HG03521 (cell line): ENCODE results near the gene SIN3B.
"Not testable (repeated sequence)": the region's sequence is repeated elsewhere in the genome, so short reads cannot be mapped to it uniquely, and the experiment has no call there.

Source experiments
- ATAC-seq: cut with Tn5 transposase; IDR thresholded peaks from one replicate; pipeline ENCODE4 v1.9.1; 2021; ENCODE audit warnings: mild to moderate bottlenecking, moderate library complexity; ENCODE audit not compliant: unreplicated experiment

The SIN3B gene, protein sequence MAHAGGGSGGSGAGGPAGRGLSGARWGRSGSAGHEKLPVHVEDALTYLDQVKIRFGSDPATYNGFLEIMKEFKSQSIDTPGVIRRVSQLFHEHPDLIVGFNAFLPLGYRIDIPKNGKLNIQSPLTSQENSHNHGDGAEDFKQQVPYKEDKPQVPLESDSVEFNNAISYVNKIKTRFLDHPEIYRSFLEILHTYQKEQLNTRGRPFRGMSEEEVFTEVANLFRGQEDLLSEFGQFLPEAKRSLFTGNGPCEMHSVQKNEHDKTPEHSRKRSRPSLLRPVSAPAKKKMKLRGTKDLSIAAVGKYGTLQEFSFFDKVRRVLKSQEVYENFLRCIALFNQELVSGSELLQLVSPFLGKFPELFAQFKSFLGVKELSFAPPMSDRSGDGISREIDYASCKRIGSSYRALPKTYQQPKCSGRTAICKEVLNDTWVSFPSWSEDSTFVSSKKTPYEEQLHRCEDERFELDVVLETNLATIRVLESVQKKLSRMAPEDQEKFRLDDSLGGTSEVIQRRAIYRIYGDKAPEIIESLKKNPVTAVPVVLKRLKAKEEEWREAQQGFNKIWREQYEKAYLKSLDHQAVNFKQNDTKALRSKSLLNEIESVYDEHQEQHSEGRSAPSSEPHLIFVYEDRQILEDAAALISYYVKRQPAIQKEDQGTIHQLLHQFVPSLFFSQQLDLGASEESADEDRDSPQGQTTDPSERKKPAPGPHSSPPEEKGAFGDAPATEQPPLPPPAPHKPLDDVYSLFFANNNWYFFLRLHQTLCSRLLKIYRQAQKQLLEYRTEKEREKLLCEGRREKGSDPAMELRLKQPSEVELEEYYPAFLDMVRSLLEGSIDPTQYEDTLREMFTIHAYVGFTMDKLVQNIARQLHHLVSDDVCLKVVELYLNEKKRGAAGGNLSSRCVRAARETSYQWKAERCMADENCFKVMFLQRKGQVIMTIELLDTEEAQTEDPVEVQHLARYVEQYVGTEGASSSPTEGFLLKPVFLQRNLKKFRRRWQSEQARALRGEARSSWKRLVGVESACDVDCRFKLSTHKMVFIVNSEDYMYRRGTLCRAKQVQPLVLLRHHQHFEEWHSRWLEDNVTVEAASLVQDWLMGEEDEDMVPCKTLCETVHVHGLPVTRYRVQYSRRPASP

GRCh38 chr19:16829010-16829821 lies at the start of gene SIN3B:
Gene SIN3B, plus strand, starts transcription at chr19:16829398. Its CDS starts 23 bp downstream, at chr19:16829421.
- ATAC-seq, result peak; percentile 64

GRCh38 chr19:16779539-16780163 lies 49.5 kb upstream of the SIN3B start:
- ATAC-seq, result no peak

- no peak for ATAC-seq
These were observed 46.5 kb upstream of the SIN3B start for GRCh38 chr19:16782719-16783118.

DNA sequence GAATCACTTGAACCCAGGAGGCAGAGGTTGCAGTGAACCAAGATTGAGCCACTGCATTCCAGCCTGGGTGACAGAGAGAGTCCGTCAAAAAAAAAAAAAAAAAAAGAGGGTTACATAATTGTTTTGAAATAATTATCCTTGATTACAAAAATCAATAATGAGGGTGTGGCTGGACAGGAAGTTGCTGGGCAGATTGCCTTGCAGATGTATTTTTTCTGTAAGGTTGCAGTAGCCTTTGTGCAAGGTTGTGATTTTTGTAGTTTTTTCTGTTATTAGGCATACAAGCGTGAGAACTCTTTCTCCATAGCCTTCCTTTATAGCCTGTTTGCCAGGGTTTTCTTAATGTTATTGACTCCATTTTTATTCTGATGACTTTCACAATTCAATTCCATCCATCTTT lies 40.7 kb upstream of the SIN3B start:
- ATAC-seq, result no peak

DNA sequence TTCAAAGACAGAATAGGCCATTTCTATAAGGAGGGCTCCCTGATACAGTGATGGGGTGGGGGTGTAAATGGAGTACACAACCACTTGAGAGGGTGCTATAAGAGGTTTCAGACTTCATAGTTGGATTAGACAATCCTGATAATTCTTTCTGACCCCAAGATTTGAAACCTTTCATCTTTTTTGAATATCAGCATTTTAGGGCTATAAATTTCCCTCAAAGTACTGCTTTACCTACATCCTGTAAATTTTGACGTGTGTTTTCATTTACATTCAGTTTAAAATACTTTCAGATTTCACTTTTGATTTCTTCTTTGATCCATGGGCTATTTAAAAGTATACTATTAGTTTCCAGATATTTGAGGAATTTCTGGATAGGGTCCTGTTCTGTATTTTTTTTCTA lies 40.0 kb upstream of the SIN3B start:
- no peak for ATAC-seq

- no peak for ATAC-seq
These were observed 39.1 kb upstream of the SIN3B start for GRCh38 chr19:16790051-16790450.

DNA sequence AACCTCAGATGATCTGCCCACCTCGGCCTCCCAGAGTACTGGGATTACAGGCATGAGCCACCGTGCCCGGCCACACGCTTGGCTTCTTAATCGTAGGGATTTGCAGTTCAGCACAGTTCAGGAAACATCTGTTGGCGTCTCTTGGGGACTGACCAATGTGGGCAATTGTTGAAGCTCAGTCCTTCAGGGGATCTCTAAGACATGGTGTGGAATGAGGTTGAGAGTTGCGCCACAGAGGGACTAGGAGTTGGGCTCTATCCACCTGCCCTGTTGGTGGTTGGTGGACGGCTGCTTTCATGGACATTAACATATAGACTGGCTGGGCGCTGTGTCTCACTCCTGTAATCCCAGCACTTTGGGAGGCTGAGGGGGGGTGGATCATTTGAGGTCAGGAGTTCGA lies 37.3 kb upstream of the SIN3B start:
- no peak for ATAC-seq

DNA sequence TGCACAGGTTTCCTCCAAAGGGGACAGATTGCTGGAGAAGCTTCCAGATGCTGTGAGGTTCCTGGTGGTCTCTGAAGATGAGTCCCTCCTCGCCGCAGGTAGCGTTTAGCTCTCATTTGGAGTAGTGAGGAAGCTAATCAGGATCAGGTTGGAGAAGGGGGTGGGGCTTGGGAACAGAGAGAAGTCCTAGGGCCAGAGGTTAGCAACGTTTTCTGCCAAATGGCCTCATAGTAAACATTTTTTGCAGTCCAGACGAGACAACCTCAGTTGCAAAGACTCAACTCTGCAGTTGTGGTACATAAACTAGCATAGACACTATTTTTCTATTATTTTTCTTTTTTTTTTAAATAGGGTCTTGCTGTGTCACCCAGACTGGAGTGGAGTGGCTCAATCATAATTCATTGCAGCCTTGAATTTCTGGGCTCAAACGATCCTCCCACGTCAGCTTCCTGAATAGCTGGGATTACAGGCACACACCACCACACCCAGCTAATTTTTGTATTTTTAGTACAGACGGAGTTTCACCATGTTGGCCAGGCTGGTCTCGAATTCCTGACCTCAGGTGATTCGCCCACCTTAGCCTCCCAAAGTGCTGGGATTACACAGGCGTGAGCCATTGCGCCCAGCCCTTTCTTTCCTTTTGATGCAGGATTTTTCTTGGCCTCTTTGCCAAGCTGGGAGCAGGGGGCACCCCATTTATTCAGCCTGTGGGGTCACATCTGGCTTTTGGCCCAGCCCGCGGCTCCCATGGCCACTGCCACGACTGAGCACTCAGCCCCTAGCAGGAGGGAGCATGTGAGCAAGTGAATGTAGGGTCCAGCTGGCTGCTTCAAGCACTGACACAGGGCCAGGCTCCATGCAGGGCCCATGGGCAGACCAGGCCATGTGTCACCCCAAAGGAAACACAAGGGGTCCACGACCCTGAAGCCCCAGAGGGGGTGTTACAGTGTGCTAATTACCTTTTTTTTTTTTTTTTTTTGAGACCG lies 34.4 kb upstream of the SIN3B start:
- ATAC-seq, result no peak

DNA sequence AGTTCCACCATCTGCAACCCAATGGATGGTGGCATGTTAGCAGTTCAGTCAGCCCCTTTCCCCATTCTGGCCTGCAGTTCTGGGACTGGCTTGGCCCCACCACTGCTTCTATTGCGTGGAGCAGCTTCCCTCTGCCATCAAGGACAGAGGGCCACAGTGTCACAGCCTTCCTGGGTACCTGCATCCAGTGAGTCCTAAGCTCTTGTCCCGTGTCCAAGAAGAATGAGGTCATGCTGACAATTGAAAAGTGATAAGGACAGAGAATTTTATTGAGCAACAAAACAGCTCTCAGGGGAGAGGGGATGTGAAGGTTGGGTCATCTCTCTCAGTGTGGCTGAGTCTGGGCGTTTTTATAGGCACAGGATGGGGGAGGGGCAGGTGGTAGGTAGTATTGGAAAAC lies 33.5 kb upstream of the SIN3B start:
- ATAC-seq, result no peak

- no peak for ATAC-seq
These were observed 31.3 kb upstream of the SIN3B start for GRCh38 chr19:16797876-16798275.

DNA sequence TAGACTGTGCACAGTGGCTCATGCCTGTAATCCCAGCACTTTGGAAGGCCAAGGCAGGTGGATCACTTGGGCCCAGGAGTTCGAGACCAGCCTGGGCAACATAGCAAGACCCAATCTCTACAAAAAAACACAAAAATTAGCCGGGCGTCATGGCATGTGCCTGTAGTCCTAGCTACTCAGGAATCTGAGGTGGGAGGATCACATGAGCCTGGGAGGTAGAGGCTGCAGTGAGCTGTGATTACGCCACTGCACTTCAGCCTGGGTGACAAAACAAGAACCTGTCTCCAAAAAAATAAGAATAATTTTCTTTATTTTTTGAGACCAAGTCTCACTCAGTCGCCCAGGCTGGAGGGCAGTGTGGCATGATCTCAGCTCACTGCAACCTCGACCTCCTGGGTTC lies 30.9 kb upstream of the SIN3B start:
- ATAC-seq, result not testable (repeated sequence)

GRCh38 chr19:16799740-16800139 lies 29.5 kb upstream of the SIN3B start:
- no peak for ATAC-seq

- ATAC-seq, result no peak
These were observed 27.6 kb upstream of the SIN3B start for GRCh38 chr19:16801600-16802013.

DNA sequence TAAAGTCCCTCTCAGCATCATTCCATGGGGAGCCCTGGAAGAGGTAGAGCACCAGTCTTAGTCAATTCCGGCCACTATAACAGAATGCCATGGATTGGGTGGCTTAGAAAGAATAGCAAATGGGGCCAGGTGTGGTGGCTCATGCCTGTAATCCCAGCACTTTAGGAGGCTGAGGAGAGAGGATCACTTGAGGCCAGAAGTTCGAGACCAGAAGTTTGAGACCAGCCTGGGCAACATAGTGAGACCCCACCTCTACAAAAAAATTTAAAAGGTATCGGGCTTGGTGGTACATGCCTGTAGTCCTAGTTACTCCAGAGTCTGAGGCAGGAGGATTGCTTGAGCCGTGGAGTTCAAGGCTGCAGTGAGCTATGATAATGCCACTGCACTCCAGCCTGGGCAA lies 25.0 kb upstream of the SIN3B start:
- ATAC-seq, result no peak

GRCh38 chr19:16807549-16808284 lies 21.5 kb upstream of the SIN3B start:
- no peak for ATAC-seq

- ATAC-seq, result no peak
These were observed 14.6 kb upstream of the SIN3B start for GRCh38 chr19:16814526-16815100.

GRCh38 chr19:16820056-16820455 lies 9.1 kb upstream of the SIN3B start:
- ATAC-seq, result no peak

- ATAC-seq, result no peak
These were observed 8.1 kb upstream of the SIN3B start for GRCh38 chr19:16821081-16821480.
